Endothelial cell of umbilical vein (primary cell): ENCODE data around the gene AGAP5.
"Not testable (repeated sequence)": the region's sequence is repeated elsewhere in the genome, so short reads cannot be mapped to it uniquely, and the experiment has no call there.

Source experiments
- CTCF ChIP-seq, 2 donors: IDR thresholded peaks; 1 replicate in 1 of 2; 2 replicates in 1 of 2; pipeline ENCODE4 v1.5.1; 2011; ENCODE audit warnings: low read length in 2 of 2, mild to moderate bottlenecking in 2 of 2, moderate library complexity in 2 of 2, control low read depth in 1 of 2, inconsistent platforms in 1 of 2, low read depth in 1 of 2; ENCODE audit not compliant: insufficient read depth in 1 of 2; ENCODE audit errors: extremely low read depth in 1 of 2
- EZH2 ChIP-seq: IDR thresholded peaks from 2 replicates; pipeline ENCODE4 v1.6.1; 2012; ENCODE audit warnings: borderline replicate concordance, low read depth, mild to moderate bottlenecking, moderate library complexity, low read length, inconsistent platforms; ENCODE audit not compliant: severe bottlenecking
- FOS ChIP-seq: IDR thresholded peaks from 2 replicates; pipeline ENCODE4 v1.6.1; 2011; ENCODE audit warnings: mild to moderate bottlenecking, low read length, moderate library complexity, borderline replicate concordance; ENCODE audit not compliant: insufficient read depth
- MAX ChIP-seq: IDR thresholded peaks from 2 replicates; pipeline ENCODE4 v1.6.1; 2011; ENCODE audit not compliant: insufficient read depth, insufficient read length
- MYC ChIP-seq: IDR thresholded peaks from one replicate; pipeline ENCODE4 v1.6.1; 2011; ENCODE audit warnings: mild to moderate bottlenecking, low read depth, low read length
- POLR2A ChIP-seq: IDR thresholded peaks from 2 replicates; pipeline ENCODE4 v1.6.1; 2012; ENCODE audit warnings: low read depth, mild to moderate bottlenecking, control low read depth, low read length
- POLR2AphosphoS5 ChIP-seq: IDR thresholded peaks from 2 replicates; pipeline ENCODE4 v1.6.1; 2012; ENCODE audit warnings: low read depth, mild to moderate bottlenecking, control low read depth, low read length, moderate library complexity; ENCODE audit not compliant: insufficient read depth

GRCh38 chr10:73689596-73689995 lies 8.3 kb downstream of the AGAP5 start:
- not testable (repeated sequence) for TF ChIP-seq CTCF (IDR thresholded peaks at IDR 0.05; ENCODE audit: extremely low read depth in 1 of 2, insufficient read depth in 1 of 2, low read depth in 1 of 2, low read length in 2 of 2); MYC; EZH2; POLR2A; POLR2AphosphoS5; MAX; FOS
